ENCODE data around the gene FAM135A. TPM values are rescaled to one million over a fixed set of nuclear protein-coding genes. Genes with fewer than 3 reads are reported as not detected.

Gene FAM135A
- total and polyA plus RNA-seq, 9 of the 15 experiments (the other 6 are each of a cell fraction or from before 2014, with no cell fraction given), result 7.4 to 32.9 (median 19.2) TPM

GRCh38 chr6:70396796-70397729 lies 16.2 kb upstream of the FAM135A start (continued):
- TF ChIP-seq NR2C1 (IDR thresholded peaks at IDR 0.05), result no peak
- TF ChIP-seq NR2C1 (tag; IDR thresholded peaks at IDR 0.05), result no peak
- no peak for TF ChIP-seq ZNF639 (CRISPR knock-in tag; conservative IDR thresholded peaks at IDR 0.05 in 1 of 2, IDR thresholded peaks at IDR 0.05 in 1 of 2)
- no peak for TF ChIP-seq E2F8 (IDR thresholded peaks at IDR 0.05; ENCODE audit: low read depth, partially characterized antibody)
- TF ChIP-seq CHD1 (IDR thresholded peaks at IDR 0.05; ENCODE audit: low read length), result peak; percentile 33
- TF ChIP-seq ZNF263 (CRISPR knock-in tag; IDR thresholded peaks at IDR 0.05; ENCODE audit: borderline replicate concordance), result peak; percentile 89
- 0 out of 2 replicates have a peak, but pooled peaks have one; percentile 6 for TF ChIP-seq USF1 (CRISPR knock-in tag; IDR thresholded peaks at IDR 0.05)
- no peak for TF ChIP-seq RBBP5 (IDR thresholded peaks at IDR 0.05; ENCODE audit: borderline replicate concordance, insufficient read depth, low read length, poor library complexity, severe bottlenecking)
- no peak for TF ChIP-seq ZSCAN32 (CRISPR knock-in tag; IDR thresholded peaks at IDR 0.05)
- no peak for TF ChIP-seq YBX1 (IDR thresholded peaks at IDR 0.05)
- TF ChIP-seq GTF2B (IDR thresholded peaks at IDR 0.05; ENCODE audit: extremely low read depth, insufficient read length), result no peak
- no peak for TF ChIP-seq TAF9B (IDR thresholded peaks at IDR 0.05; ENCODE audit: partially characterized antibody)
- no peak for TF ChIP-seq ZC3H11A (IDR thresholded peaks at IDR 0.05; ENCODE audit: low read depth, low read length)
- peak; percentile 6; the same call in 1 of the 2 replicates for TF ChIP-seq SMARCE1 (IDR thresholded peaks at IDR 0.05)
- TF ChIP-seq TBL1XR1 (IDR thresholded peaks at IDR 0.05; ENCODE audit: low read length in 2 of 2), result no peak
- TF ChIP-seq NCOR1 (IDR thresholded peaks at IDR 0.05), result peak; percentile 8; the same call in 1 of the 2 replicates
- TF ChIP-seq SNRNP70 (optimal IDR thresholded peaks at IDR 0.05; ENCODE audit: low read depth, low read length), result no peak
- no peak for TF ChIP-seq ZNF239 (CRISPR knock-in tag; IDR thresholded peaks at IDR 0.05)
- no peak for TF ChIP-seq ERF (CRISPR knock-in tag; IDR thresholded peaks at IDR 0.05)
- no peak for TF ChIP-seq BMI1 (IDR thresholded peaks at IDR 0.05; ENCODE audit: low read length)
